Stimulated activated CD4-positive, alpha-beta T cell treated with anti-CD3 and anti-CD28 coated beads, Interleukin-2, amount 100 ng/mL, for 4 hours (primary cell): Measurements from ENCODE around the gene RTN1.
"Not testable (repeated sequence)": the region's sequence is repeated elsewhere in the genome, so short reads cannot be mapped to it uniquely, and the experiment has no call there.

Source experiments
- DNase-seq: peaks from one replicate; pipeline ENCODE4 v3.0.0-alpha.2; 2020; ENCODE audit warnings: low read depth

The RTN1 gene

DNA sequence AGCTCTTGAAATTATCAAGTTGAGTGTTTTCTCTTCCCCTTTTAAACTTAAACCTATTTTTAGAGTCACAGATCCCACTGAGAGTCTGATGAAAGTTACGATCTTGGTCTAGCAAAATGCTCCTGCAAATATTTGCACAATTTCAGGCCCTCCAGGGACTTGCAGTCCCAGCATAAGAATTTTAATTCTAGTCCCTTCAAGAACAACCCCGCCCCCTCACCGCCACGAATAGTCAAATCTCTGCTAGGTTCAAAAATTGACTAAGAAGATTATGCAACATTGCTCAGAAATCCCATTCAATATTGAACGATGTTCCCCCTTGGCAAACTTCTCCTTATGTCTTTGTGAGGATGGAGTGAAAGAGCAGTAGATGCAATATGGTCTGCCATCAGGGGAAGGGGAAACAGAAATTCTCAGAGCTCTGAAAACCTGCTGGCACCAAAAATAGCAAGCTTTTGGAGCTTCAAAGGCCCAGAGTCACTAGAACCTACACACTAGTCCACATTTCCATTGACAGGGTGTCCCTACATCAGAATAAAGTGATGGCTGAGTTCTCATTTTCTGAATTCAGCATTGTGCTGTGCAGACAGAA lies 166.4 kb downstream of the RTN1 start:
- DNase-seq: no peak

DNA sequence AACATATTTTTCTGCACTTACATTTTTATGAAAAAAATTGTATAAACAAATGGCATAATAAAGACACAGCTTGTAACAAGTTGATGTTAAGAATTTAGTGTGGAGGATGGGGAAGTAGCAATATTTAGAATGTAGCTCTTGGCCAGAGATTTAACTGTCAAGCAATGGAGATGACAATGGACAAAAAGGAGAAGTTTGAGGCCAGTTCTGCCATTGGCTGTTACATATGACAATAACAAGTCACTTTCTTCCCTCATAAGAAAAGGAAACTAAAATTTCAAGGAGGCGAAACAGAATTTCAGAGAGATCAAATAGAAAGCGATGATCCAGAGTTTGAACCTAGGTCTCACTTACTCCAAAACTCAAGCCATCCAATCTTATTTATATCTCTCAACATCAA lies 171.1 kb downstream of the RTN1 start:
- DNase-seq: no peak

DNA sequence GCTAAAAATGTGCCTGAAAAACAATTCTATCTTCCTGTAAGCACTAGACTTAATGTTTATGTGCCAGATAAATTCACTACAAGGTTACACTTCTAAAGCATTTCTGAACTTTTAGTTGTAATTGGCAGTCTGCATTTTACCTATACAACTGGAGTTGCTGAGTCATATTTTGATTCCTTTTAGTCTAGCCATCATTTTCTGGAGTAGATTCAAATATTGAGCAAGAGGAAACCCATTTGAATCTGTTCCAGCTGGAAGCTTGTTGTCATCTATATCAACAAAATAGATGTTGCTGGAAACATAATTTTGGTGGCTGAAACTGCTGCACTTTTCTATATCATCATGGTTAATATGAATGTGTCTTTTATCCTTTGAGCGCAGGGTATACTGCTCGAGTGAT lies 171.8 kb downstream of the RTN1 start:
- no peak for DNase-seq

DNA sequence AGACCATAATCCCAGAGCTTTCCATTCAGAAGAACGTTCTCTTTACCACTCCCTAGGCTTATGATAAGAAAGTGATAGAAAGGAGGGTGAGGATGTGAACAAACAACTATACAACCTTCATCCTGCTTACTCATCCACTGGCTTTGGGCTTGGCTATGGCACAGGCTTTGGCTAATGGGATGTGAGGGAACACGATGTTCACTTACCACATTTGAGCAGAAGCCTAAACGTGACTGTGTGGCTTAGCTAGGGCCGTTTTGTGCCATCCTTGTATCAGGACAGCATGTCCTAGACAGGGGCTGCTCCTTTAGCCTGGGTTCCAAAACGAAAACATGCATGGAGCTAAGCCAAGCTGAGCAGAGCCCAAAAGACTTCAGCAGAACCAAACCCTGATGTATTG lies 175.4 kb downstream of the RTN1 start:
- DNase-seq: no peak

DNA sequence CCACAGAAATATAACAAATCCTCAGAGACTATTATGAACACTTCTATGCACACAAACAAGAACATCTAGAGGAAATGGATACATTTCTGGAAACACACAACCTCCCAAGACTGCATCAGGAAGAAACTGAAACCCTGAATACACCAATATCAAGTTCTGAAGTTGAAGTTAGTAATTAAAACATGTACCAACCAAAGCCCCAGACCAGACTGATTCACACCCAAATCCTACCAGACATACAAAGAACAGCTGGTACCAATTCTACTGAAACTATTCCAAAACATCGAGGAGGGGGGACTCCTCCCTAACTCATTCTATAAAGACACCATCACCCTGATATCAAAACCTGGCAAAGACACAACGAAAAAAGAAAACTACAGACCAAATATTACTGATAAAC lies 179.3 kb downstream of the RTN1 start:
- no peak for DNase-seq

DNA sequence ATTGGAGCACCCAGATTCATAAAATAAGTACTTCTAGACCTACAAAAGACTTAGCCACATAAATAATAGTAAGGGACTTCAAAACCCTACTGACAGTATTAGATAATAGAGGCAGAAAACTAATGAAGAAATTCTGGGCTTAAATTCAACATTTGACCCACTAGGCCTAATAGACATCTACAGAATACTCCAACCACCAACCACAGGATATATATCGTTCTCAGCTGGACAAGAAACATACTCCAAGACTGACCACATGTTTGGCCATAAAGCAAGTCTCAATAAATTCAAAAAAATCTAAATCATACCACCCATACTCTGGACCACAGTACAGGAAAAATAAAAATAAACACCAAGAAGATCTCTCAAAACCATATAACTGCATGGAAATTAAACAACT lies 180.2 kb downstream of the RTN1 start:
- DNase-seq: no peak

DNA sequence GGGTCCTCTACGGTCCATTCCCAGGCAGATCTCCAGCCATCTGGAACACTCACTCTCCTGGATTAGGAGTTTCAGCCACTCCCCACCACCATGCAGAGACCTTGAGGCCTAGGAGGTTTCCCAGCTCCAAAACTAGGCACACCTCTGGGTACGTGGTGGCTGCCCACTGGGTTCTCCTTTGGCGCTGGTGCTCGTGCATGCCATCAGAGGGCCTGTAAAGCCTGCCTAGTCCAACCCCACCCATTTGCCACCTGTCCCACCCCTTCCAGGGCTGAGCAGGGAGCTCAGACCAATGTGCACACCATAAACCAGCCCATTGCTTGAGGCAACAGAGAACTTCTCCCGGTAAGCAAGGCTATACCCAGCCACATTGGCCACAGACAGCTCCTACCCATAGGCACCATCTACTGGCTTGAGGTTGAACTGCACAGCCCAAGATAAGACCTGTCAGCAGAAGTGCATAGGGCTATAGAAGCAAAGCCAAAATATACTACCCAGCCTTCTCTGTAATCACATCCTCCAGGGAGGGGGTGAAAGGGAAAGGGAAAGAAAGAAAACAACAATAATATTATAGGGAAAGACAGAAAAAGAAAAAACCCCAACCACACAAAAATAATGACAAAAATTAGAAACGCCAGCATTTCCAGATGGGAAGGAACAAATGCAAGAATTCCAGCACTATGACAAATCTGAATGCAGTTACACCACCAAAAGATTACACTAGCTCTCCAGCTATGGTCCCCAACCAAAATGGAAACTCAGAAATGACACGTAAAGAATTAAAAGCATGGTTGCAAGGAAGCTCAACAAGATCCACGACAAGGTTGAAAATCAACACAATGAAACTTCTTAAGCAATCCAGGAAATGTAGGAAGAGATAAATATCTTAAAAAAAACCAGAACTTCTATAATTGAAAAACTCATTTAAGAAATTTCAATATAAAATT lies 182.1 kb downstream of the RTN1 start:
- no peak for DNase-seq

DNA sequence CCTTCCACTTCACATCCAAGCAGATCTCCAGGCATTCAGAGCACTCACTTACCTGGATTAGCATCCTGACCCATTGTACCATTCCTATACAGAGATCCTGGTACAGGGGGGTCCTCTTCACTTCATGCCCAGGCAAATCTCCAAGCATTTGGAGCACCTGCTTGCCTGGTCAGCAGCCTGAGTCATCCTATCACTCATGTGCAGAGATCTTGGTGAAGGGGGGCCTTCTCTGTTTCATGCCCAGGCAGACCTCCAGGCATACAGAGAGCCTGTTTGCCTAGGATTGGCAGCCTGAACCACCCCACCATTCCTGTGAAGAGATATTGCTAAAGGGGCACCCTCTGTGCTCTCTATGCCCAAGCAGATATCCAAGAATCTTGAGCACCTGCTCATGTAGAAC lies 182.9 kb downstream of the RTN1 start:
- no peak for DNase-seq

DNA sequence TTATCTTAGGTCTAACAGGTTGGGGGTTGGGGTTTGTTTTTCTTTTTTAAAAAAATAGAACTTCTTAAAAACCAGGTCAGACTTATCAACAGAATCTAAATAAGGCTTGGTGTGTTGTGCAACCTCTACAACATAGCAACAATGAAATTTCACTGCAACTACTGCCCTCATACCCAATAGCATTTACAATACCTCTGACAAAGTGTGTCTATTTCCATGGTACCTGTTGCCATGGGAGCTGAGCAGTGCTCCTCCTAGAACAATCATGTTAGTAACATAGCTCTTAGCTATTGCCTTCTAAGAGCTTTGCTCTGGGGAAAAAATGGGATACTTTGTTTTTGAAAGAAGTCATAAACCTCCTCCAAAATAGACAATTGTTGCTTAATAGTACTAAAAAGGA lies 190.7 kb downstream of the RTN1 start:
- no peak for DNase-seq

DNA sequence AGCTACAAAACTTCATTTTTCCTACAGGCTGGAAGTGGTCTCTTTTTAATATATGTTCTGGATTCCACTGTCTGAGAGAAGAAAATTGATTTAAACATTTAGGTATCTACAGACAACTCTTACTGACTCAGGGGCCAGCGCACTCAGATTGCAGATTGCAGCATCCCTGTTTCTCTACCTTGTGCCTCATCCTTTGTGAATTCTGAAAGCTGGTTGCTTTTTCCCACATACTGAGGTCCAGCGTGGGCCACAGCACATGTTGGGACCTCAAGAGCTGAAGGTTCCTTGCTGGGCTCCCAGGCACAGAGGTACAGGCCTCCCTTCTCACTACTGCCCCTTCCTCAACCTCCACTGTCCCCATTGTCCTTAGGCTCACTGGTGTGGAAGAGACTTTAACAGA lies 192.2 kb downstream of the RTN1 start:
- no peak for DNase-seq

DNA sequence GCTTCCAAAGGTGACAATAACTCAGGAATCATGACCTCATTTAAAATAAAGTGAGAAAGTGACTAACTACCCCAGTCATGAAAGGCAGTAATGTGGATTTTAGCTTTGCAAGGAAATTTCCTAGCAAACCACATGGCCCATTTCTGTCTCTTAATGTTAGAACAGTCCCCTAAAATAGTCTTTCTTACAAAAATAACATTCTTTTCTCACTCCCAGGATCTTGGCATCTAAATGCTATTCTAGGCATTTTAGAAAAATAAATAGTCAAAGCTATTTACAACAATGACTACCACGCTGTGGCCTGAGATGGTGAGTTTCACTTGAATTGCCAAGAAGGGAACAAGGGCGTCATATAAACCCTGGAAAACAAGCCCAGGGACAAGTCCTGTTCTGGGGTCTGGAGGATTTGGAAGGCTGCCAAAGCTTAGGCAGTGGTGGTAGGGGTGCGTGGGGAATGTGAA lies 192.8 kb downstream of the RTN1 start:
- no peak for DNase-seq

DNA sequence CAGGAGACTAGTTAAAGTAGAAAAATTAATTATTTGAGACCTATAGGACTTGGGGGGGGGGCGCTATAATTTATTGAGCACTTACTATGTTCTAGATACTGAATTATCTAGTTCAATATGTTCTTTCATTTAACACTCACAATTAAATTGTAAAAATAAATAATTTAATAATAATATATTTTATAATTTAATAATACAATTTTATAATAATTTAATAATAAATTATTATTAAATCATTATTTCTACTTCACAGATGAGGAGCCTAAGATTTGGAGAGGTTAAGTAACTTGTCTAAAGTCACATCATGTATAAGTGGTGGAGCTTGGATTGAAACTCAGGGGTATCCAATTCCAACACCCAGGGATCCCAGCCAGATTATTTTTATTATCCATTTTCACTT lies 195.2 kb downstream of the RTN1 start:
- DNase-seq: no peak

DNA sequence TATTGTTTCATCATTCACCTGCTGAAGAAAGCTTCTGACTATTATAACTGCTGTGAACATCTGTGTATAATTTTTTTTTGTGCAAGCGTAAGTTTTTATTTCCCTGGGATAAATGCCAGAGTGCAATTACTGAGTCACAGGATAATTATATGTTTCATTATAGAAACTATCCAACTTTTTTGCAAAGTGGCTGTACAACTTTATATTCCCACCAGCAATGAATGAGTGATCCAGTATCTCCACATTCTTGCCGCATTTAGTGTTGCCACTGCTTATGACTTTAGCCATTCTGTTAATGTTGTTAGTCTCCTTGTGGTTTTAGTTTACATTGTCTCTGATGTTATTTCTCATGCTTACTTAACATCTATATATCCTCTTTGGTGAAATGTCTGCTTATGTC lies 205.8 kb downstream of the RTN1 start:
- DNase-seq: no peak

DNA sequence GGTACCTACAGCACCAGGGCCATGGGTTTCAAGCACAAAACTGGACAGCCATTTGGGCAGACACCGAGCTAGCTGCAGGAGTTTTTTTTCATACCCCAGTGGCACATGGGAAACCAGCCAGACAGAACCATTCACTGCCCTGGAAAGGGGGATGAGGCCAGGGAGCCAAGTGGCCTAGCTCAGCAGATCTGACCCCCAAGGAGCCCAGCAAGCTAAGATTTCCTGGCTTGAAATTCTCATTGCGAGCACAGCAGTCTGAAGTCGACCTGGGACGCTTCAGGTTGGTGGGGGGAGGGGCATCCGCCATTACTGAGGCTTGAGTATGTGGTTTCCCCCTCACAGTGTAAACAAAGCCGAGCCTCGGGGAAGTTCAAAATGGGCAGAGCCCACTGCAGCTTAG lies 212.8 kb downstream of the RTN1 start:
- DNase-seq: no peak

DNA sequence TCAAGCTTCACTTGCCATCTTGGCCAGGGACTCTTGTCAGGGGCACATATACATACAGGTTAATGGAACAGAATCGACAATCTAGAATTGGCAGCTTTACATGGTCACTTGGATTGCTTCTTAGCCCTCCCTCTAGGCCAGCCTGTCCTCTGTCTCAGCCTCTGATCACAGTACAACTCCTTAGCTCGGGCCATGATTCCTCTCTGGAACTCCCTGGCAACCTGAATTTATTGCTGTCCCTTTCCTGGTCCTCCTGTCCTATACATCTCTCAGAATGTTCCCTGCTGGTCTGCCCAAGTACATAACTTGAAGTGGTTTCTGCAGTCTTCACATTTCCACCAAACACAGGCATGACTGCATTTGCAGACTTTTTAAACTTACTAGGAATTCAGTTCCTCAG lies 214.1 kb downstream of the RTN1 start:
- DNase-seq: no peak

DNA sequence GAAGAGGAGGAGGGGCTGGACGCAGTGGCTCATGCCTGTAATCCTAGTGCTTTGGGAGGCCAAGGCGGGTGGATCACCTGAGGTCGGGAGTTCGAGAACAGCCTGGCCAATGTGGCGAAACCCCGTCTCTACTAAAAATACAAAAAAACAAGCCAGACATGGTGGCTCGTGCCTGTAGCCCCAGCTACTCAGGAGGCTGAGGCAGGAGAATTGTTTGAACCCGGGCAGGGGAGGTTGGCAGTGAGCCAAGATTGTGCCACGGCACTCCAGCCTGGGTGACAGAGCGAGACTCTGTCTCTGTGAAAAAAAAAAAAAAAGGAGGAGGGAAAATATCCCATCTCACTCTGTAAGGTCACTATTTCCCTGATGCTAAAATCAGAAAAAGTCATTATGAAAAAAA lies 216.4 kb downstream of the RTN1 start:
- DNase-seq: not testable (repeated sequence)

DNA sequence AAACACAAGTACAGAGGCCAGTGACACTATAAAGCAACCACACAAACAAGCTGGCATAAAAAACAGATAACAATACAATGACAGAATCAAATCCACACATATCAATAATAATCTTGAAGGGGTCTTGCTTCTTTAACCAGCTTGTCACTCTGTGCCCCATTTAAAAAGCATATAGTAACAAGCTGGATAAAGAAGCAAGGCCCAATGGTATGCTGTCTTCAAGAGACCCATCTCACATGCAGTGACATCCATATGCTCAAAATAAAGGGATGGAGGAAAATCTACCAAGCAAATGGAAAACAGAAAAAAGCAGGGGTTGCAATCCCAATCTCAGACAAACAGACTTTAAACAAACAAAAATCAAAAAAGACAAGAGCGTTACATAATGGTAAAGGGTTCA lies 223.7 kb downstream of the RTN1 start:
- not testable (repeated sequence) for DNase-seq

DNA sequence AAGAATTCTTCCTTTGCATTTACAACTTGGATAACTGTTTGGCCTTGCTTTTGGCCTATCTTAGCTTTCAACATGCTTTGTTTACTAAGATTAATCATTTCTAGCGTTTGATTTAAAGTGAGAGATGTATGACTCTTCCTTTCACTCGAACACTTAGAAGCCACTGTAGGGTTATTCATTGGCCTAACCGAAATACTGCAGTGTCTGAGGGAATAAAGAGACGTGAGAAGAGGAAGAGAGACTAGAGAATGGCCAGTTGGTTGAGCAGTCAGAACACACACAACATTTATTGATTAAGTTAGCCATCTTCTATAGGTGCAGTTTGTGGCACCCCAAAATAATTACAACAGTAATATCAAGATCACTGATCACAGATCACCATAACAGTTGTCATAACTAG lies 231.7 kb downstream of the RTN1 start:
- DNase-seq: no peak

DNA sequence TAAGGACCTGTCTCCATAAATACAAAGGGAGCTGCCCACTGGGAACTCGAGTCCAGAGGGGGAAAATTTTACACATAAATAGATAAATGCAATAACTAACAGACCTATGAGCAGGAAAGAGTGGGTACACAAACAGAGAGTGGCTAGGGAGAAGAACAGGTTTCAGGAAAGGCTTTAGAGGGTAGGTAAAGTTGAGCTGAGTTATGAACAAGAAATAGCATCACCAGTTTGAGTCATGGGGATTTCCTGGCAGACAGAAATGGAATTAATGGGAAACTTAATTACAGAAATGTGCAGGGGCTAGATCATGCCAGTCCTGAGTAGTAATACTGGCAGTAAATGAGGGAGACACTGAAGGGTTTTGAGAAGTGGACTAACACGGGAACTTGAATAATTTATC lies 236.0 kb downstream of the RTN1 start:
- DNase-seq: no peak

DNA sequence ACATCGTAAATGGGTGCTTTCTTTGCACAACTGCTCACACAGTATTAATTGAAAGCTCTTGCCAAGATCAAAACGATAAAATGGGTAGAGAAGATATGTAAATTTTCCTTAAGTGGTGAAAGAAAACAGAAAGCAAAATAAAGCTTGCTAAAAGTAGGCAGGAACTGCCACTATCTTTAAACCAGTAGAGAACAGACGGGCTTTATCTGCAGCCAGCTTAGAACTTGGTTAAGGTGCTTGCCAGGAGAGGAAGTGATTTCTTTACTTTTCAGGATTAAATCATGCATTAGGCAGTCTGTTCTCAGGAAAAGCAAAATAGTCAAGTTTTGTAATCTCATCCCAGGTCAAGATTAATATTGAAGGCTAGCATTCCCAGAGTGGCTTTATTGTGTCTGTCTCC lies 237.1 kb downstream of the RTN1 start:
- no peak for DNase-seq

DNA sequence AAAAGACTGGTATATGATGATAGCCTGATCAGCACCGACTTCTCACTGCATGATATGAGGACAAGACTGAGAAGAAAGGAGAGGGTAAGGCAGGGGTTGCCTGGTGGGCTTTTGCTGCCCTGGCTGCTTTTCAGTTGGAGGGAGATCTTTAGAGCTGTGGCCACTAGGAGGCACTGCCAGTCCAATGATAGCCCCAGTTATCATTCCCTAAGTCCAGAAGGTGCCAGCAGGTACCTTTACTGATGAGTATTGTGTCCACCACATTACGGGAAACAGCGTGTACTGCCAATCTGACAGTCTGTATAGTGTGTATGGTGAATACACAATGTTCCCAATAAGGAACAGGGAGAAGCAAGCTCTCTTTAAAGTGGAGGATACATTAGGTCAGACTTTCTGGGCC lies 238.2 kb downstream of the RTN1 start:
- DNase-seq: no peak

DNA sequence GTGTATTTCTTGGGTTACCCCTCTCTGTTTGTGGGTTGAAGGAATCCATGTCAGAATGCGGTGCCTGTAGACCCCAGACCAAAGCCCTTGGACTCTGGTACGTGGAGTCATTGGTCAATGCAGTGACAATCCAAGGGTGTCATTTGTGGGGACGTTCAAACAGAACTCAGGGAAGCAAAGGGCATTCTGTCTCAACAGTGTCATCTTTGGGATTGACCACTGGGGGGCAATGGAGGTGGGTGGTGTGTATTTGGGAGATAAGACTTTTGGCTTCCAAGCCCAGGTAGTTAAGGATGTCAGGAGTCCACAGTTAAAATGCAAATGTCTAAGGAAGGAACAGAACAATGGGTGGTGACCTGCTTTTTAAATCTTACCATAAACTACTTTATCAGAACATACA lies 239.3 kb downstream of the RTN1 start:
- no peak for DNase-seq

DNA sequence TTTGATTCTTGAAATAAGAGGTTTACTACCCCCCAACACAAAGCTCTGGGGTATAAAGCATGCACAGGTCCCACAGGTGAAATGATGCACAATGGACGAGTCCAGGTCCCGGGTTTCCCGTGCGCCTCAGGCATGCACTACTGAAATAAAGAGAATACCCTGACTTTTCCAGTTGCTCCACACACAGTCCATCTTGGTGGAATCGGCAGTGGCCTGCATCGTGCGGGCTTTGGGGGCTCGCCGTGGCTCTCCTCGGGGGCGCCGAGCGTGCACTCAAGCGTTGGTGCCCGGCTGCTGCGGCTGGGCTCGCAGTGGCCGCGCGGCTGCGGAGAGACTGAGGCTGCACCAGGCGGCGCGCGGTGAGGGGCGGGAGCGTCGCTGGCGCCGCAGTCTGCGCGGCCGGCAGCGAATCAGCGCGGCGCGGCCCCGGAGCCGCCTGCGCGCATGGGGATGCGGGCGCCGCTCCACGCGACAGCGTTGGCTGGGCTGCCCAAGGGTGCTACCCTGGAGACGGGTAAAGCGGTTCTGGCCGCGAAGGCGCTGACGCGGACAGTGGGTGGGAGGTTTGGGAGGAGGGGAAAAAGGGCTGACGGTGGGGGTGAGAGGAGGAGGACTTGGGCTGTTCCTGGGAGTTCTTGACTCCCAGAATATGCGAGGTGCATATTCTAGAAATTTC lies 240.2 kb downstream of the RTN1 start:
- no peak for DNase-seq
